BJ (cell line): Measurements from ENCODE around the gene NME5. TPM values are rescaled to one million over a fixed set of nuclear protein-coding genes. Genes with fewer than 3 reads are reported as not detected.
"Not testable (repeated sequence)": the region's sequence is repeated elsewhere in the genome, so short reads cannot be mapped to it uniquely, and the experiment has no call there.

Experiments
- CTCF ChIA-PET: fragments of 350-600 bp; formaldehyde crosslinking; extraction: SDS; loops from one replicate; lab custom pipeline; 2021; ENCODE audit warnings: antibody characterized with exemption, inconsistent platforms; lab: Yijun Ruan, JAX
- POLR2A ChIA-PET: fragments of 300-600 bp; sonication (Branson Sonifier 250); formaldehyde crosslinking; extraction: SDS; loops from one replicate; lab custom pipeline; 2021; ENCODE audit warnings: antibody characterized with exemption; lab: Charles Lee
- DNase-seq: peaks from one replicate; pipeline ENCODE4 v3.0.0-alpha.2; 2011; ENCODE audit warnings: low read depth
- H3K27me3 ChIP-seq: 2 replicates; pipeline ENCODE4 v1.6.0; 2011; ENCODE audit warnings: low read length; ENCODE audit not compliant: control insufficient read depth, insufficient read depth
- H3K36me3 ChIP-seq: 2 replicates; pipeline ENCODE4 v1.5.1; 2011; ENCODE audit warnings: low read length; ENCODE audit not compliant: control insufficient read depth, insufficient read depth
- H3K4me3 ChIP-seq: 2 replicates; pipeline ENCODE4 v1.5.1; 2011; ENCODE audit warnings: low read depth, mild to moderate bottlenecking, control low read depth, low read length
- CTCF ChIP-seq: IDR thresholded peaks from 2 replicates; pipeline ENCODE4 v1.5.1; 2011; ENCODE audit warnings: low read depth, mild to moderate bottlenecking, control low read depth, inconsistent platforms, low read length, moderate library complexity; ENCODE audit not compliant: insufficient read depth
- polyA plus RNA-seq: library from polyadenylated mRNA; depleted of rRNA; stranded (reverse); fragments of >200 nt; gene quantifications from 2 replicates; pipeline ENCODE4 v1.2.3, GENCODE V29; 2011

NME5 gene
- polyA plus RNA-seq, 1 experiment: 0.31 TPM

- ChIA-PET CTCF (interaction anchor here (1.7 to 2.5 kb wide), 3 partner anchors 15 to 50 kb away, joined by 6 to 13 read pairs (median 8); no protein-coding TSS in a partner anchor), POLR2A (no interaction called here)
- Histone ChIP-seq H3K27me3 (peaks cover 1% of the 10 kb centered on the region; the same call in 1 of the 2 replicates), H3K4me3 (no peak within 1 kb of the TSS), H3K36me3 (no peaks in the 10 kb centered on the region)
- no peak for TF ChIP-seq CTCF
- DNase-seq: no peak
Measured at GRCh38 chr5:138083702-138084101, 55.5 kb downstream of the NME5 start, which contains the start of gene WNT8A. Gene WNT8A, plus strand, starts transcription at chr5:138084033. Its CDS starts 95 bp downstream, at chr5:138084128.

GRCh38 chr5:138082033-138082432, 57.2 kb downstream of the NME5 start:
- no peak overlapping the region for H3K4me3 ChIP-seq

GRCh38 chr5:138078006-138078643, 61.1 kb downstream of the NME5 start:
- POLR2A ChIA-PET: no interaction called here
- Histone ChIP-seq H3K36me3 (no peaks in the 10 kb centered on the region), H3K4me3 (no peak overlapping the region), H3K27me3 (peaks cover 2% of the 10 kb centered on the region; the same call in 1 of the 2 replicates)
- CTCF ChIA-PET: interaction anchor here (0.8 to 6.3 kb wide), 23 partner anchors 8 to 299 kb away, joined by 3 to 51 read pairs (median 7); partner anchors contain the start of gene NME5
- DNase-seq: no peak
- no peak for TF ChIP-seq CTCF

More at GRCh38 chr5:138082033-138082432, 57.2 kb downstream of the NME5 start:
- Histone ChIP-seq H3K36me3 (no peaks in the 10 kb centered on the region), H3K27me3 (peaks cover 2% of the 10 kb centered on the region; the same call in 1 of the 2 replicates)
- ChIA-PET POLR2A (no interaction called here), CTCF (interaction anchor here (0.6 to 2.4 kb wide), 8 partner anchors 10 to 112 kb away, joined by 3 to 13 read pairs (median 4); no protein-coding TSS in a partner anchor)
- TF ChIP-seq CTCF: no peak
- DNase-seq: no peak

- POLR2A ChIA-PET: no interaction called here
Measured at GRCh38 chr5:138077064-138077696, 62.0 kb downstream of the NME5 start.

GRCh38 chr5:138070026-138070425, 69.2 kb downstream of the NME5 start:
- POLR2A ChIA-PET: not testable (repeated sequence)

More at GRCh38 chr5:138077064-138077696, 62.0 kb downstream of the NME5 start:
- DNase-seq: no peak
- peaks cover 2% of the 10 kb centered on the region; the same call in 1 of the 2 replicates for H3K27me3 ChIP-seq
- CTCF ChIA-PET: interaction anchor here (0.6 to 6.3 kb wide), 26 partner anchors 9 to 298 kb away, joined by 3 to 51 read pairs (median 6); partner anchors contain the start of gene NME5
- TF ChIP-seq CTCF: peak; percentile 82
- H3K36me3 ChIP-seq: no peaks in the 10 kb centered on the region
- no peak overlapping the region for H3K4me3 ChIP-seq

More at GRCh38 chr5:138070026-138070425, 69.2 kb downstream of the NME5 start:
- not testable (repeated sequence) for DNase-seq, H3K4me3 ChIP-seq, H3K36me3 ChIP-seq, H3K27me3 ChIP-seq
- CTCF ChIA-PET: interaction anchor here (0.8 to 10.1 kb wide), 13 partner anchors 8 to 448 kb away, joined by 4 to 188 read pairs (median 7); partner anchors contain the start of gene FAM13B
